HUES6 (cell line): Measurements from ENCODE around the gene F11R.
"Not testable (repeated sequence)": the region's sequence is repeated elsewhere in the genome, so short reads cannot be mapped to it uniquely, and the experiment has no call there.

ENCODE experiments used
- H3K27ac ChIP-seq: 2 replicates; pipeline ENCODE4 v1.7.0; 2013; ENCODE audit warnings: low read depth, mild to moderate bottlenecking, low read length, inconsistent platforms
- H3K27me3 ChIP-seq: 2 replicates; pipeline ENCODE4 v1.6.1; 2013; ENCODE audit warnings: low read length; ENCODE audit not compliant: control insufficient read depth, insufficient read depth
- H3K36me3 ChIP-seq: 2 replicates; pipeline ENCODE4 v1.6.1; 2013; ENCODE audit warnings: low read length; ENCODE audit not compliant: control insufficient read depth, insufficient read depth
- H3K4me1 ChIP-seq: 2 replicates; pipeline ENCODE4 v1.6.1; 2013; ENCODE audit warnings: low read length; ENCODE audit not compliant: control insufficient read depth, insufficient read depth
- H3K4me3 ChIP-seq: 2 replicates; pipeline ENCODE4 v1.5.1; 2013; ENCODE audit warnings: low read depth, low read length
- H3K9ac ChIP-seq: one replicate; pipeline ENCODE4 v1.6.1; 2013; ENCODE audit warnings: mild to moderate bottlenecking, low read length
- H3K9me3 ChIP-seq: 2 replicates; pipeline ENCODE4 v1.6.1; 2013; ENCODE audit warnings: low read depth, low read length; ENCODE audit not compliant: control insufficient read depth, insufficient read depth

Gene F11R

DNA sequence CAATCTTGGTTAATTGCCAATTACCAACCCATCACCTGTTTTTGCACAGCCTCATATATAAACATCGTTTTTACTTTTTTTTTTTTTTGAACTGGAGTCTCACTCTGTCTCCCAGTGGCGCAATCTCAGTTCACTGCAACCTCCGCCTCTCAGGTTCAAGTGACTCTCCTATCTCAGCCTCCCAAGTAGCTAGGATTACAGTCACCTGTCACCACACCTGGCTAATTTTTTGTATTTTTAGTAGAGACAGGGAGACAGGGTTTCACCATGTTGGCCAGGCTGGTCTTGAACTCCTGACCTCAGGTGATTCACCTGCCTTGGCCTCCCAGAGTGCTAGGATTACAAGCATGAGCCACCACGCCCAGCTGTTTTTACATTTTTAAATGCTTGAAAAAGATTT, 28.9 kb downstream of the F11R start:
- not testable (repeated sequence) for H3K4me3 ChIP-seq, H3K9me3 ChIP-seq, H3K27ac ChIP-seq, H3K27me3 ChIP-seq, H3K9ac ChIP-seq
- peaks cover 14% of the 10 kb centered on the region for H3K36me3 ChIP-seq
- H3K4me1 ChIP-seq = peaks cover 24% of the 10 kb centered on the region

DNA sequence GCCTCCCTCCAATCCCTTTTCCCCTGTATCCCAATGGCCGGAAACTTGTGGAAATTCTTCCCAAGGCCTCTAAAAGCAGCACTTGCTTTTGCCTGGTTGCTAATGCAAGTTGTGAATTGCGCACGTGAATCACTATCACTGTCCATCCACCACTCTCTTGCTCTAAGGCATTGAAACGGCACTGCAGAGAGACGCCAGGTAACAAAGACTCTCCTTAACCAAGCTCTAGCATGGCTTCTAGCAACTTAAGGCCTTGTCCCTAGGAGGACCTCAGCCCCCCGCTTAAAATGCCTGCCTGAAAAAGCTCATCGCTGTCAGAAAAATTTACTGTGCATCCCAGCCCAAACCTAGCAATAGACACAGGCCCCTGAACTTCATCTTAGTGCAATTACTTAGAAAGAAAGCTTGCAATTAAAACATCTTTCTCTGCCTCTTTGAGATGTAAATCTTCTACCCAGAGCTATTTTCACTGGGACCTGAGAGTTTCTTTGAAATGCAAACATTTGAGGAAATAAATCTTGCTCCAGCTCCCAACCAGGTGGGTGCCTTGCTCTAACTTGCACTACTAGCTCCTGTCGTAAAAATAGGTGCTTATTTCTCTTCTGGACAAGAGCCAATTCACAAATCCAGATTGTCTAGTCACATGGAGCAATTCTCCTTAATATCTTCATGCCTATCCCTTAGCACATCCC, 33.4 kb downstream of the F11R start:
- peak overlapping the region; percentile 27; the same call in 1 of the 2 replicates for H3K4me3 ChIP-seq
- no peaks in the 10 kb centered on the region for H3K27me3 ChIP-seq
- H3K4me1 ChIP-seq = peaks cover 35% of the 10 kb centered on the region
- no peaks in the 10 kb centered on the region for H3K36me3 ChIP-seq
- H3K9me3 ChIP-seq = peaks cover 4% of the 10 kb centered on the region; the same call in 1 of the 2 replicates
- peak overlapping the region; percentile 66 for H3K9ac ChIP-seq
- peak overlapping the region; percentile 78 for H3K27ac ChIP-seq

DNA sequence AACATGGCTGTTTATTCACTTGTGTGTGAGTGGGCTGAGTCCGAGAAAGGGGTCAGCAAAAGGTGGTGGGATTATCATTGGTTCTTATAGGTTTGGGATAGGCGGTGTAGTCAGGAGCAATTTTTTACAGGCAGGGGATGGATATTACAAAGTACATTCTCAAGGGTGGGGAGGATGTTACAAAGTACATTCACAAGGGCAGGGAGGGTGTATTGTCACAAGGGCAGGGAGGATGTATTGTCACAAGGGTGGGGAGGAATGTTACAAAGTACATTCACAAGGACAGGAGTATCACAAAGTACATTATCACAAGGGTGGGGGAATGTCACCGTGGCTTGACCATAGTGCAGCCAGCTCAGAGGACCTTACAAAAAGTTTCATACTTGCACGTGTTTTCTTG, 35.2 kb downstream of the F11R start:
- Histone ChIP-seq H3K9ac (no peak overlapping the region), H3K4me3 (no peak overlapping the region), H3K27ac (no peak overlapping the region), H3K27me3 (no peaks in the 10 kb centered on the region; the same call in 1 of the 2 replicates), H3K36me3 (no peaks in the 10 kb centered on the region), H3K9me3 (peaks cover 4% of the 10 kb centered on the region; the same call in 1 of the 2 replicates), H3K4me1 (peaks cover 43% of the 10 kb centered on the region)

DNA sequence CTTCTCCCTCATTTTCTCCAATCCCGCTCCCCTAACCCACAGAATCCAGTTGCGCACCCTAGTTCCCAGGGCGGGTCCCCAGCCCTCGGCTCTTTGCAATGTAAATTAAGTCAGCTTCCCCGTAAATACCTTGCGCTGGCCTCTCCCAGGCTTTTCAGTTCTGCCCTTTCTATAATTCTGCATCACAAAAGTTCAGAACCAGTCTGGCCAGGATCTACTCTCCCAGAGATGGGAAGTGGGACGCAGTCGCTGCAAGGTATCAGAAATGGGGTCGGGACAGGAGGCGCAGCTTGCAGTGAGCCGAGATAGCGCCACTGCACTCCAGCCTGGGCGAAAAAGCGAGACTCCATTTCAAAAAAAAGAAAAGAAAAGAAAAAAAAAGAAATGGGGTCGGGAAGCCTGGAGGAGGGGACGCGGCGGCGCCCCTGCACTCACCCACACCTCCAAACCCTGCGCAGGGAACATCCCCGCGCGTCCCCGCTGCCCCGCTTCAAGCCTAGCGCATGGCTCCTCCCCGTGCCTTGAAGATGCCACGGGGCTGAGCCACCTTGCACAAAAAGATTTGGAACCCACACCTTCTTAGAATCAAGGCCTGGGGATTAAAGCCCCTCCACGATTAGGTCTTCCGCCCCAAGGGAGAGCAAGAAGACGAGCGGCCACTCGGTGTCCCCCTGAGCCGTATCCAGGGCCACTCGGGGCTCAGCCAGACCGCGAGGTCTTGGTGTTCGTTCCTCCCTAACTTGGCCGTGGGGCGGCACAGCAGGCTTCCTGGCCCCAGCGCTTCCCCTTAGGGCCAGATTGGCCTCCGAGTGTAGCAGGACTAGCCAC, 39.2 kb downstream of the F11R start:
- no peaks in the 10 kb centered on the region; the same call in 1 of the 2 replicates for H3K27me3 ChIP-seq
- H3K27ac ChIP-seq = peak overlapping the region; percentile 89
- H3K36me3 ChIP-seq = no peaks in the 10 kb centered on the region
- peaks cover 4% of the 10 kb centered on the region; the same call in 1 of the 2 replicates for H3K9me3 ChIP-seq
- peak overlapping the region; percentile 54 for H3K4me3 ChIP-seq
- H3K4me1 ChIP-seq = peaks cover 21% of the 10 kb centered on the region
- H3K9ac ChIP-seq = peak overlapping the region; percentile 63

DNA sequence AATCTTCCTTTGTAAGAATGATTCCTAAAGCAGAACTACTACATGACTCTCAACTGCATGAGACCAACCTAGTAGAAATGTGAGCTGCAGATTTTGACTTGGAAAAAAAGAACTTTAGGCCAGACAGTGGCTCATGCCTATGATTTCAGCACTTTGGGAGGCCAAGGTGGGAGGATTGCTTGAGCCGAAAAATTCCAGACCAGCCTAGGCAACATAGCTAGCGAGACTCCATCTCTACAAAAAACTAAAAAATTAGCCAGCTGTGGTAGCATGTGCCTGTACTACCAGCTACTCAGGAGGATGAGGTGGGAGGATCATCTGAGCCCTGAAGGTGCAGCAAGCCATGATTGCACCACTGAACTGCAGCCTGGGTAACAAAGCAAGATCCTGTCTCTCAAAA, 41.7 kb downstream of the F11R start:
- Histone ChIP-seq H3K36me3 (no peaks in the 10 kb centered on the region), H3K4me3 (no peak overlapping the region), H3K9ac (no peak overlapping the region), H3K9me3 (no peaks in the 10 kb centered on the region), H3K27me3 (no peaks in the 10 kb centered on the region; the same call in 1 of the 2 replicates), H3K4me1 (peaks cover 15% of the 10 kb centered on the region), H3K27ac (no peak overlapping the region)

DNA sequence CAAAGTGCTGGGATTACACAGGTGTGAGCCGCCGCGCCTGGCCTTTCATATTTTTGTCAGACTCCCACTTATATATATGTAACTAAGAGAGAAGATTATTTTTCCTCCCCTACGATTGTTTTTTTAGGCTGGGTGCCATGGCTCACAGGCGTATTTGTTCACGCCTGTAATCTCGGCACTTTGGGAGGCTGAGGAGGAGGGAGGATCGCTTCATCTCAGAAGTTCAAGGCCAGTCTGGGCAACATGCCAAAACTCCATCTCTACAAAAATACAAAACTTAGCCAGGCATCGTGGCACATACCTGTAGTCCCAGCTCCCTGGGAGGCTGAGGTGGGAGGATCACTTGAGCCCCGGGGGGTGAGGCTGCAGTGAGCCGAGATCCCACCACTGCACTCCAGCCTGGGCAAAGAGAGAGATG, 42.4 kb downstream of the F11R start:
- Histone ChIP-seq H3K4me1 (peaks cover 17% of the 10 kb centered on the region), H3K36me3 (no peaks in the 10 kb centered on the region), H3K9me3 (no peaks in the 10 kb centered on the region), H3K9ac (no peak overlapping the region), H3K27me3 (no peaks in the 10 kb centered on the region; the same call in 1 of the 2 replicates), H3K4me3 (no peak overlapping the region), H3K27ac (no peak overlapping the region)

DNA sequence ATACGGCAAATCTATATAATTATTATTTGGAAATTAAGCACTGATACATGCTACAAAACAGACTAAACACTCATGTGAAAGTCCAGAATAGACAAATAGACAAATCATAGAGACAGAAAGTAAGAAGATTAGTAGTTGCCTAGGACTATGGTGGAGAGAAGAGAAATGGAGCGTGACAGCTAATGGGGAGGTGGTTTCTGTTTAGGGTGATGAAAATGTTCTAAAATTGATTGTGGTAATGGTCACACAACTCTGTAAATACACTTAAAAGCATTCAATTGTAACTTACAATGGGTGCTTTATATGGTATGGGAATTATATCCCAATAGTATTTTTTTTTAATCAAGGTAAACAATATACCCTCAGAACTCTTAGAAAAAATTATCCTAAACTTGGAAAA, 45.9 kb downstream of the F11R start:
- Histone ChIP-seq H3K4me3 (no peak overlapping the region), H3K27ac (no peak overlapping the region), H3K4me1 (peaks cover 25% of the 10 kb centered on the region), H3K9me3 (no peaks in the 10 kb centered on the region), H3K9ac (no peak overlapping the region), H3K36me3 (no peaks in the 10 kb centered on the region), H3K27me3 (no peaks in the 10 kb centered on the region)

DNA sequence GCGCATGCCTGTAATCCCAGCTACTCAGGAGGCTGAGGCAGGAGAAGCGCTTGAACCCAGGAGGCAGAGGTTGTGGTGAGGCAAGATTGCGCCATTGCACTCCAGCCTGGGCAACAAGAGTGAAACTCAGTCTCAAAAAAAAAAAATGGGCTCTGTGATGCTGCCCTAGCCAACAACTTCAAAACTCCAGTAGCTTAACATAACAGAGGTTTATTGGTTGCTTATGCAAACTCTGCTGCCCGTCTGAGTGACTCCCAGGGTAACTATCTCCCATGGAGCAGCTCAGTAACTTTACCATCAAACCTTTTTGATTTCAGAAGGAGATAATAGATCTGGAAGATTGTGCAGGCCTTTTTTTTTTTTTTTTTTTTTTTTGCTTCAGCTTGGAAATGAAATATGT, 47.5 kb downstream of the F11R start:
- Histone ChIP-seq H3K4me1 (peaks cover 25% of the 10 kb centered on the region), H3K27me3 (no peaks in the 10 kb centered on the region), H3K4me3 (no peak overlapping the region), H3K27ac (no peak overlapping the region), H3K9me3 (no peaks in the 10 kb centered on the region), H3K9ac (no peak overlapping the region), H3K36me3 (no peaks in the 10 kb centered on the region)

DNA sequence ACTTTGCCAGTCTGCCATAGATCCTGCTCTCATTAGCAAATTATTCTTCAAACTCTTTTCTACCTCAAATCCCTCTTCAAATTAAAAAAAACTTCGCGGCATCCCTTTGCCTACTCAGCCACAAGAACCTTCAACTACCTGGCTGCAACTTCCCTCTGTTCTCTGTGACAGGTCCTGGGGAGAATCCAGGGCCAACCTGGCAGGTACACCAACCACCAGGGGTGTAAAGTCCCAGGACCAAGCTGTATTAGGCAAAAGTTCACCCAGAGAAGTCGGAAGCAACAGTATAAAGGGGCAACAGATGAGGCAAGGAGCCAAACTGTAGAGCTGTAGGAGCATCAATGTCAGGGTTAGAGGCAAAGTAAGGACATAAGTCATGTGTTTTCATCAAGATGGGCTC, 48.0 kb downstream of the F11R start:
- Histone ChIP-seq H3K27me3 (no peaks in the 10 kb centered on the region), H3K9me3 (no peaks in the 10 kb centered on the region), H3K4me1 (peaks cover 25% of the 10 kb centered on the region), H3K27ac (no peak overlapping the region), H3K4me3 (no peak overlapping the region), H3K36me3 (no peaks in the 10 kb centered on the region), H3K9ac (no peak overlapping the region)

DNA sequence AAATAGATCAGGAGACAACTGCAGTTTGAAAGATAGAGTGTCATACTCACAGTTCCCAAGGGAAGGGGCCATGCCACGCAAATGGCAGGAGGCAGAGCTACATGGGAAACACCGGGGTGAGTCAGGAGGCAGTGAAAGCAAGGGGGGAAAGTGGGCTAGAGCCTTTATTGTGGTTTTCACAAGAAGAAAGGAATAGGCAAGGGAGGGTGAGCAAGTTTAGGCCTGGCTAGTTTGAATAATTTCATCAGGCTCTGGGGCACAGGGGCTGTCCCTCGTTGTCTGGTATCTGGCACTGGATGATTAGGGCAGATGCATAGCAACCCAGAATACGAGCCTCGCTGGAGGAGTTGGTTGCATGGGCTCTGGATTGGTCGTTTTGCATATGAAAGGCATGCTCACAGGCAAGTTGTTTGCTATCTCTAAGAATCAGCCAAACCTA, 49.3 kb downstream of the F11R start:
- 0 out of 2 replicates have a peak overlapping the region, but pooled peaks have one; percentile 1 for H3K27ac ChIP-seq

DNA sequence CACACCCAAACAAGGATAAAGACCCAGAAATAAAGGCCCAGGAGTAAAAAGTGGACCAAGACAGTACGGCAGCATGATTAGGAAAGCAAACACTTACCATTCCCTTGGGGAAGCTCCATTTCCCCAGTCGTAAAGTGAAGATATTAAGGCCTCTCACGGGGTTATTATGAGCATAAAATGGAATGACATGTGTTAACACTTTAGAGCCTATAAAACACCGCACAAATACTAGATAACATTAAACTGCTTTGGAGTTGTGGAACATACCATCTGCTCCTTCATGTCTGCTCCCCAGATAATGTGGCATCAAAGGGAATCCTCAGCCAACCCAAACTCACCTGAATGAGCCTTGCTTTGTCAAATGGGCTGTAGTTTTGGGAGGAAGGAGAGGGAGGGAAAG, 57.4 kb downstream of the F11R start:
- Histone ChIP-seq H3K9ac (no peak overlapping the region), H3K9me3 (no peaks in the 10 kb centered on the region), H3K36me3 (no peaks in the 10 kb centered on the region), H3K4me1 (peaks cover 10% of the 10 kb centered on the region; the same call in 1 of the 2 replicates), H3K27me3 (no peaks in the 10 kb centered on the region), H3K4me3 (no peak overlapping the region), H3K27ac (no peak overlapping the region)

More for the DNA sequence above, 49.3 kb downstream of the F11R start:
- H3K4me1 ChIP-seq = peaks cover 25% of the 10 kb centered on the region
- H3K4me3 ChIP-seq = no peak overlapping the region
- no peaks in the 10 kb centered on the region for H3K27me3 ChIP-seq
- no peaks in the 10 kb centered on the region for H3K36me3 ChIP-seq
- no peak overlapping the region for H3K9ac ChIP-seq
- no peaks in the 10 kb centered on the region for H3K9me3 ChIP-seq
